ENCODE results near the gene BCHE.

Gene BCHE

GRCh38 chr3:165786013-165786412 is 51.2 kb downstream of the BCHE start:
- no peak overlapping the region for H2AFZ ChIP-seq (ENCODE audit: low read depth, low read length)
- H3K4me2 ChIP-seq (ENCODE audit: low read length) = no peak overlapping the region
- no peaks in the 10 kb centered on the region for H4K20me1 ChIP-seq (ENCODE audit: insufficient read depth, low read length)
- H3K36me3 ChIP-seq (replicated peaks; ENCODE audit: low read depth, low read length) = no peaks in the 10 kb centered on the region
- H3K27ac ChIP-seq (ENCODE audit: low read length) = no peak overlapping the region
- H3K9ac ChIP-seq (ENCODE audit: low read length) = no peak overlapping the region
- no peaks in the 10 kb centered on the region for H3K27me3 ChIP-seq (ENCODE audit: low read depth, low read length)
- TF ChIP-seq, protein P1, sequence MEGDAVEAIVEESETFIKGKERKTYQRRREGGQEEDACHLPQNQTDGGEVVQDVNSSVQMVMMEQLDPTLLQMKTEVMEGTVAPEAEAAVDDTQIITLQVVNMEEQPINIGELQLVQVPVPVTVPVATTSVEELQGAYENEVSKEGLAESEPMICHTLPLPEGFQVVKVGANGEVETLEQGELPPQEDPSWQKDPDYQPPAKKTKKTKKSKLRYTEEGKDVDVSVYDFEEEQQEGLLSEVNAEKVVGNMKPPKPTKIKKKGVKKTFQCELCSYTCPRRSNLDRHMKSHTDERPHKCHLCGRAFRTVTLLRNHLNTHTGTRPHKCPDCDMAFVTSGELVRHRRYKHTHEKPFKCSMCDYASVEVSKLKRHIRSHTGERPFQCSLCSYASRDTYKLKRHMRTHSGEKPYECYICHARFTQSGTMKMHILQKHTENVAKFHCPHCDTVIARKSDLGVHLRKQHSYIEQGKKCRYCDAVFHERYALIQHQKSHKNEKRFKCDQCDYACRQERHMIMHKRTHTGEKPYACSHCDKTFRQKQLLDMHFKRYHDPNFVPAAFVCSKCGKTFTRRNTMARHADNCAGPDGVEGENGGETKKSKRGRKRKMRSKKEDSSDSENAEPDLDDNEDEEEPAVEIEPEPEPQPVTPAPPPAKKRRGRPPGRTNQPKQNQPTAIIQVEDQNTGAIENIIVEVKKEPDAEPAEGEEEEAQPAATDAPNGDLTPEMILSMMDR (IDR thresholded peaks at IDR 0.05; ENCODE audit: low read depth, low read length) = no peak
- no peak for TF ChIP-seq EZH2phosphoT487 (IDR thresholded peaks at IDR 0.05; ENCODE audit: low read depth)
- no peaks in the 10 kb centered on the region for H3K79me2 ChIP-seq (ENCODE audit: low read length)
- no peaks in the 10 kb centered on the region for H3K4me1 ChIP-seq (ENCODE audit: low read length)
- H3K4me3 ChIP-seq (ENCODE audit: low read length) = no peak overlapping the region
- no peaks in the 10 kb centered on the region for H3K9me3 ChIP-seq (ENCODE audit: insufficient read depth, low read length)

DNA sequence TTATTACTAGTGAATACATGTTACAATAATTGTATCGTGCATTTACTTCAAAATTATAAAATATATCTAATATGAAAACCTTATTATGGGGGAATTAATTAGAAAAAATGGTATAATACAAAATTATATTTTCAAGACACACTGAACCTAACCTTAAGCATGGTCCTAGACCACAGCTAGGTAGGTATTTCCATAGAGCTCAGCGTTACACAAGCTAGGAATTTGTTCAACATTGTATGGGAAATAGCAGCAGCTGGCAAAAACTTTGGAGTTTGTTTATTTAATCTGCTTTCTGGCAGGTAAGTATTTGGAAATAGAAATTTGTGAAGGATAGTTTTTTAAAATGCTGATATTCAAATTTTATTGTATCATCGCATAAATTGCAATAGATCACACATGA is 52.9 kb downstream of the BCHE start:
- no peaks in the 10 kb centered on the region for H3K9me3 ChIP-seq (ENCODE audit: insufficient read depth, low read length)

DNA sequence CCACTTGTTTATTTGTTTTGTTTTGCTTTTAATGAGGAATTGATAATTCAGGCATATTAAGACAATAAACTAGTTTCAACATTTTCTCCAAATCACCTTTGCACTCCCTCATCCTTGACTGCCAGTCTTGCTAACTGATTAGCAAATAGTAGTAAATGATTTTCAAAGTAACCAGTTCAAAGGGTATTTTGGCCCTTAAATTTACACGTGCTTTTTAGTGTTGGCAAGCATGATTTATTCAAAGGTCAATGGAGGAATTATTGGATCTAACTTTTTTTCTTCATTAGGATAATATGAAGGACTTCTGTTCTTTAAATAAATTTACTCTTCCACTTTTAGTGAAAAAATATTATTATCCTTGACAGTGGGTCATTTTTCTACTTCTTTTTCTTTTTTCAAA is 53.8 kb downstream of the BCHE start:
- no peaks in the 10 kb centered on the region for H4K20me1 ChIP-seq (ENCODE audit: insufficient read depth, low read length)
- TF ChIP-seq, protein P1 (IDR thresholded peaks at IDR 0.05; ENCODE audit: low read depth, low read length) = no peak
- no peak for TF ChIP-seq EZH2phosphoT487 (IDR thresholded peaks at IDR 0.05; ENCODE audit: low read depth)
- H3K9me3 ChIP-seq (ENCODE audit: insufficient read depth, low read length) = no peaks in the 10 kb centered on the region
- no peak overlapping the region for H3K27ac ChIP-seq (ENCODE audit: low read length)
- no peaks in the 10 kb centered on the region for H3K27me3 ChIP-seq (ENCODE audit: low read depth, low read length)
- no peak overlapping the region for H3K4me3 ChIP-seq (ENCODE audit: low read length)
- H2AFZ ChIP-seq (ENCODE audit: low read depth, low read length) = no peak overlapping the region
- no peak overlapping the region for H3K4me2 ChIP-seq (ENCODE audit: low read length)
- H3K36me3 ChIP-seq (replicated peaks; ENCODE audit: low read depth, low read length) = no peaks in the 10 kb centered on the region
- H3K79me2 ChIP-seq (ENCODE audit: low read length) = no peaks in the 10 kb centered on the region
- H3K9ac ChIP-seq (ENCODE audit: low read length) = no peak overlapping the region
- no peaks in the 10 kb centered on the region for H3K4me1 ChIP-seq (ENCODE audit: low read length)

More for the DNA sequence above, 52.9 kb downstream of the BCHE start:
- H4K20me1 ChIP-seq (ENCODE audit: insufficient read depth, low read length) = no peaks in the 10 kb centered on the region
- no peak overlapping the region for H3K9ac ChIP-seq (ENCODE audit: low read length)
- H3K4me3 ChIP-seq (ENCODE audit: low read length) = no peak overlapping the region
- H3K27me3 ChIP-seq (ENCODE audit: low read depth, low read length) = no peaks in the 10 kb centered on the region
- H3K4me1 ChIP-seq (ENCODE audit: low read length) = no peaks in the 10 kb centered on the region
- H3K27ac ChIP-seq (ENCODE audit: low read length) = no peak overlapping the region
- H3K4me2 ChIP-seq (ENCODE audit: low read length) = no peak overlapping the region
- H3K79me2 ChIP-seq (ENCODE audit: low read length) = no peaks in the 10 kb centered on the region
- H3K36me3 ChIP-seq (replicated peaks; ENCODE audit: low read depth, low read length) = no peaks in the 10 kb centered on the region
- TF ChIP-seq, protein P1 (IDR thresholded peaks at IDR 0.05; ENCODE audit: low read depth, low read length) = no peak
- no peak for TF ChIP-seq EZH2phosphoT487 (IDR thresholded peaks at IDR 0.05; ENCODE audit: low read depth)
- H2AFZ ChIP-seq (ENCODE audit: low read depth, low read length) = no peak overlapping the region

- no peak overlapping the region for H3K4me3 ChIP-seq (ENCODE audit: low read length)
- H3K79me2 ChIP-seq (ENCODE audit: low read length) = no peaks in the 10 kb centered on the region
- no peak overlapping the region for H3K9ac ChIP-seq (ENCODE audit: low read length)
- H3K27ac ChIP-seq (ENCODE audit: low read length) = no peak overlapping the region
- H3K4me2 ChIP-seq (ENCODE audit: low read length) = no peak overlapping the region
- H3K9me3 ChIP-seq (ENCODE audit: insufficient read depth, low read length) = no peaks in the 10 kb centered on the region
- no peaks in the 10 kb centered on the region for H4K20me1 ChIP-seq (ENCODE audit: insufficient read depth, low read length)
- H3K36me3 ChIP-seq (replicated peaks; ENCODE audit: low read depth, low read length) = no peaks in the 10 kb centered on the region
- no peaks in the 10 kb centered on the region for H3K4me1 ChIP-seq (ENCODE audit: low read length)
- no peak for TF ChIP-seq EZH2phosphoT487 (IDR thresholded peaks at IDR 0.05; ENCODE audit: low read depth)
- TF ChIP-seq, protein P1 (IDR thresholded peaks at IDR 0.05; ENCODE audit: low read depth, low read length) = no peak
- no peaks in the 10 kb centered on the region for H3K27me3 ChIP-seq (ENCODE audit: low read depth, low read length)
- H2AFZ ChIP-seq (ENCODE audit: low read depth, low read length) = no peak overlapping the region
These were observed 58.3 kb downstream of the BCHE start for GRCh38 chr3:165778891-165779290.

Data from OCI-LY3 (cell line).